ENCODE measurements around the gene CHID1.

CHID1 gene

GRCh38 chr11:913043-913442 lies 2.4 kb upstream of the CHID1 start:
- H3K4me2 ChIP-seq (ENCODE audit: low read depth, low read length, poor library complexity, severe bottlenecking): no peak overlapping the region

DNA sequence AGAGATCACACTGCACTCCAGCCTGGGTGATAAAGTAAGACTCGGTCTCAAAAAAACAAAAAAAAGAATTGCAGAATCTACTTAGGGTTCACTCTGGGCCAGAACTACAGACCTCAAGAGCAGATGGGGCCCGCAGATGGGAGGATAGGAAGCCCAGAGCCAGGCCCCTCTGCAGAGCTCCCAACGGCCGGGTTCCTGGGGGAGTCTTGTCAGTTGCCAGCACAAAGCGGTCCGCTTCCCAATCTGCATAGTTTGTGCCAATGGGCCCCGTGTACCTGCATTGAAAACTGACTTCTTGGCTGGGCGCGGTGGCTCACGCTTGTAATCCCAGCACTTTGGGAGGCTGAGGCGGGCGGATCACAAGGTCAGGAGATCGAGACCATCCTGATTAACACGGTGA lies 1.7 kb upstream of the CHID1 start:
- peaks cover 29% of the 10 kb centered on the region for H3K79me2 ChIP-seq (ENCODE audit: insufficient read depth, low read length)
- no peaks in the 10 kb centered on the region; the same call in 1 of the 2 replicates for H4K20me1 ChIP-seq (ENCODE audit: low read depth, low read length)
- H3K9ac ChIP-seq (ENCODE audit: low read length): no peak overlapping the region
- no peaks in the 10 kb centered on the region for H3F3A ChIP-seq (ENCODE audit: insufficient read depth)
- H2AFZ ChIP-seq (ENCODE audit: low read depth, low read length, severe bottlenecking): no peak overlapping the region
- H3K27ac ChIP-seq (ENCODE audit: low read depth, low read length): no peak overlapping the region
- H3K27me3 ChIP-seq (ENCODE audit: low read length): no peaks in the 10 kb centered on the region
- H3K4me2 ChIP-seq (ENCODE audit: low read depth, low read length, poor library complexity, severe bottlenecking): no peak overlapping the region
- no peaks in the 10 kb centered on the region for H3K36me3 ChIP-seq (ENCODE audit: low read length)
- no peaks in the 10 kb centered on the region for H3K9me2 ChIP-seq (replicated peaks; ENCODE audit: insufficient read depth, low read length)
- TF ChIP-seq CTCF (IDR thresholded peaks at IDR 0.05; ENCODE audit: insufficient read depth, low read length, poor library complexity, severe bottlenecking) (no peak), EZH2phosphoT487 (conservative IDR thresholded peaks at IDR 0.05; ENCODE audit: low read length) (no peak)
- no peak overlapping the region for H3K4me3 ChIP-seq (ENCODE audit: insufficient read depth, low read length, poor library complexity, severe bottlenecking)
- H3K9me3 ChIP-seq (ENCODE audit: insufficient read depth, low read length): no peaks in the 10 kb centered on the region

More at GRCh38 chr11:913043-913442, 2.4 kb upstream of the CHID1 start:
- Histone ChIP-seq H3K9me3 (ENCODE audit: insufficient read depth, low read length) (no peaks in the 10 kb centered on the region), H3K36me3 (ENCODE audit: low read length) (no peaks in the 10 kb centered on the region), H2AFZ (ENCODE audit: low read depth, low read length, severe bottlenecking) (no peak overlapping the region), H3K9ac (ENCODE audit: low read length) (no peak overlapping the region), H3K4me3 (ENCODE audit: insufficient read depth, low read length, poor library complexity, severe bottlenecking) (no peak overlapping the region), H3K27me3 (ENCODE audit: low read length) (no peaks in the 10 kb centered on the region), H3K9me2 (replicated peaks; ENCODE audit: insufficient read depth, low read length) (no peaks in the 10 kb centered on the region), H3K27ac (ENCODE audit: low read depth, low read length) (no peak overlapping the region), H3F3A (ENCODE audit: insufficient read depth) (no peaks in the 10 kb centered on the region), H4K20me1 (ENCODE audit: low read depth, low read length) (no peaks in the 10 kb centered on the region; the same call in 1 of the 2 replicates), H3K79me2 (ENCODE audit: insufficient read depth, low read length) (peaks cover 22% of the 10 kb centered on the region)
- TF ChIP-seq EZH2phosphoT487 (conservative IDR thresholded peaks at IDR 0.05; ENCODE audit: low read length) (no peak), CTCF (IDR thresholded peaks at IDR 0.05; ENCODE audit: insufficient read depth, low read length, poor library complexity, severe bottlenecking) (no peak)

DNA sequence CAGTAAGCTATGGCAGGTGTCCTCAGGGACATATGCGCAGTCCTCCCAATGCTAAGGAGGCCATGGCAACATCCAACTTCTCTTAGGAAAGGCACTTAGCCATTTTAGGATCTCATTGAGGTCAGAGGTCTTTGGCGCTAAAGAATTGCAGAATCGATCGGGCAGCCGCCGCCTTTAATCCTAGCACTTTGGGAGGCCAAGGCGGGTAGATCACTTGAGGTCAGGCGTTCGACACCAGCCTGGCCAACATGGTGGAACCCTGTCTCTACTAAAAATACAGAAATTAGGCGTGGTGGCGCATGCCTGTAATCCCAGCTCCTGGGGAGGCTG lies 1.2 kb upstream of the CHID1 start:
- Histone ChIP-seq H3K27me3 (ENCODE audit: low read length) (no peaks in the 10 kb centered on the region), H4K20me1 (ENCODE audit: low read depth, low read length) (no peaks in the 10 kb centered on the region; the same call in 1 of the 2 replicates), H3K9me3 (ENCODE audit: insufficient read depth, low read length) (no peaks in the 10 kb centered on the region), H3F3A (ENCODE audit: insufficient read depth) (no peaks in the 10 kb centered on the region), H2AFZ (ENCODE audit: low read depth, low read length, severe bottlenecking) (peak overlapping the region; percentile 94), H3K9ac (ENCODE audit: low read length) (peak overlapping the region; percentile 87), H3K79me2 (ENCODE audit: insufficient read depth, low read length) (peaks cover 29% of the 10 kb centered on the region), H3K4me2 (ENCODE audit: low read depth, low read length, poor library complexity, severe bottlenecking) (peak overlapping the region; percentile 79), H3K36me3 (ENCODE audit: low read length) (no peaks in the 10 kb centered on the region), H3K4me3 (ENCODE audit: insufficient read depth, low read length, poor library complexity, severe bottlenecking) (peak overlapping the region; percentile 67), H3K9me2 (replicated peaks; ENCODE audit: insufficient read depth, low read length) (no peaks in the 10 kb centered on the region), H3K27ac (ENCODE audit: low read depth, low read length) (no peak overlapping the region)
- TF ChIP-seq EZH2phosphoT487 (conservative IDR thresholded peaks at IDR 0.05; ENCODE audit: low read length): no peak
- TF ChIP-seq CTCF (IDR thresholded peaks at IDR 0.05; ENCODE audit: insufficient read depth, low read length, poor library complexity, severe bottlenecking): no peak
